ENCODE data around the gene MKNK1. TPM values are rescaled to one million over a fixed set of nuclear protein-coding genes. Genes with fewer than 3 reads are reported as not detected.

MKNK1 gene
- total RNA-seq, 1 experiment from 2014 or later, result 12.9 TPM

DNA sequence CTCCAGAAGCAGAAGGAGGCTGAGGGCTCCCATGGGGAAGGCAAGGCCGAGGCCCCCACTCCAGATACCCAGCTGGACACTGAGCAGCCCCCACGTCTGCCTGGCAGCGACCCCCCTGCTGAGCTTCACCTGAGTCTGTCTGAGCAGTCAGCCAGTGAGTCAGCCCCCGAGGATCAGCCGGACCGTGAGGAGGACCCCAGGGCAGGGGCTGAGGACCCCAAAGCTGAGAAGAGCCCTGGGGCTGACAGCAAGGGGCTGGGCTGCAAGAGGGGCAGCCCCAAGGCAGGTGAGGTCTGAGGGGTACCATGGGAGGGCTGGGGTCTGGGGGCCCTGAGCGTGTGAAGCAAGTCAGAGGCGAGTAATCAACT is 93.1 kb downstream of the MKNK1 start:
- Histone ChIP-seq H2BK5ac (ENCODE audit: insufficient read length, low read length) (no peak overlapping the region), H4K20me1 (ENCODE audit: control insufficient read depth, insufficient read depth, insufficient read length) (no peaks in the 10 kb centered on the region), H3K4me1 (ENCODE audit: insufficient read depth, low read length) (no peaks in the 10 kb centered on the region), H3K9me3 (ENCODE audit: control insufficient read depth, low read depth, low read length) (no peaks in the 10 kb centered on the region), H2AK5ac (ENCODE audit: insufficient read length, low read length) (no peak overlapping the region), H4K8ac (replicated peaks; ENCODE audit: insufficient read length, low read depth, low read length) (no peak overlapping the region), H2BK15ac (ENCODE audit: low read depth, low read length) (no peak overlapping the region), H3K27ac (ENCODE audit: insufficient read length, low read depth, low read length) (no peak overlapping the region), H4K5ac (ENCODE audit: insufficient read length, low read depth, low read length) (no peak overlapping the region), H2BK120ac (ENCODE audit: low read depth, low read length, poor library complexity, severe bottlenecking) (no peak overlapping the region), H3K4ac (ENCODE audit: low read depth, low read length) (no peak overlapping the region), H3K79me2 (ENCODE audit: insufficient read depth, low read length) (no peaks in the 10 kb centered on the region), H3K56ac (ENCODE audit: insufficient read length, low read depth, low read length) (no peak overlapping the region), H3K79me1 (ENCODE audit: insufficient read depth, low read depth, low read length, poor library complexity, severe bottlenecking) (no peaks in the 10 kb centered on the region), H2AFZ (ENCODE audit: low read length) (no peak overlapping the region), H3K23me2 (ENCODE audit: insufficient read length, low read depth, low read length, poor library complexity, severe bottlenecking) (no peaks in the 10 kb centered on the region), H3K18ac (ENCODE audit: insufficient read length, low read depth, low read length) (no peak overlapping the region), H2BK12ac (ENCODE audit: insufficient read length, low read depth, low read length) (no peak overlapping the region), H4K91ac (ENCODE audit: insufficient read length, low read depth, low read length) (no peak overlapping the region), H2BK20ac (ENCODE audit: low read depth, low read length, poor library complexity, severe bottlenecking) (no peak overlapping the region), H3K4me2 (ENCODE audit: insufficient read depth, insufficient read length, low read length) (no peak overlapping the region), H3K23ac (ENCODE audit: insufficient read length, low read depth, low read length) (no peak overlapping the region), H3T11ph (ENCODE audit: low read length) (no peak overlapping the region), H3K9ac (ENCODE audit: extremely low read depth, insufficient read length, low read length) (no peak overlapping the region), H3K27me3 (ENCODE audit: insufficient read depth, low read length) (no peaks in the 10 kb centered on the region), H3K14ac (ENCODE audit: insufficient read depth, low read length) (no peak overlapping the region)
- WGBS (ENCODE audit: extremely low coverage, insufficient read length, low lambda C conversion rate), result no CpG with 5 or more reads among the region's 8 CpGs
- H3K36me3 Mint-ChIP-seq (ENCODE audit: insufficient read depth in 1 of 3, low read depth in 3 of 3), result no peaks in the 10 kb centered on the region
- H3K9me3 Mint-ChIP-seq, result no peaks in the 10 kb centered on the region; a peak in 1 of 5 replicates
- H3K27me3 Mint-ChIP-seq (ENCODE audit: low read depth), result peaks cover 44% of the 10 kb centered on the region
- H3K27ac Mint-ChIP-seq, result no peak overlapping the region
- TF ChIP-seq, protein P1, sequence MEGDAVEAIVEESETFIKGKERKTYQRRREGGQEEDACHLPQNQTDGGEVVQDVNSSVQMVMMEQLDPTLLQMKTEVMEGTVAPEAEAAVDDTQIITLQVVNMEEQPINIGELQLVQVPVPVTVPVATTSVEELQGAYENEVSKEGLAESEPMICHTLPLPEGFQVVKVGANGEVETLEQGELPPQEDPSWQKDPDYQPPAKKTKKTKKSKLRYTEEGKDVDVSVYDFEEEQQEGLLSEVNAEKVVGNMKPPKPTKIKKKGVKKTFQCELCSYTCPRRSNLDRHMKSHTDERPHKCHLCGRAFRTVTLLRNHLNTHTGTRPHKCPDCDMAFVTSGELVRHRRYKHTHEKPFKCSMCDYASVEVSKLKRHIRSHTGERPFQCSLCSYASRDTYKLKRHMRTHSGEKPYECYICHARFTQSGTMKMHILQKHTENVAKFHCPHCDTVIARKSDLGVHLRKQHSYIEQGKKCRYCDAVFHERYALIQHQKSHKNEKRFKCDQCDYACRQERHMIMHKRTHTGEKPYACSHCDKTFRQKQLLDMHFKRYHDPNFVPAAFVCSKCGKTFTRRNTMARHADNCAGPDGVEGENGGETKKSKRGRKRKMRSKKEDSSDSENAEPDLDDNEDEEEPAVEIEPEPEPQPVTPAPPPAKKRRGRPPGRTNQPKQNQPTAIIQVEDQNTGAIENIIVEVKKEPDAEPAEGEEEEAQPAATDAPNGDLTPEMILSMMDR (conservative IDR thresholded peaks at IDR 0.05), result no peak
- H3K4me3 Mint-ChIP-seq, result no peak overlapping the region
- peaks cover 43 to 50% of the 10 kb centered on the region in 2 experiments for H3K4me1 Mint-ChIP-seq
- no peak for DNase-seq

All from H9 (cell line).